Fibroblast of lung (primary cell): ENCODE data around the gene OBSL1. TPM values are rescaled to one million over a fixed set of nuclear protein-coding genes. Genes with fewer than 3 reads are reported as not detected.

ENCODE experiments used
- DNase-seq, 2 donors: peaks; one replicate each; pipeline versions ENCODE4 v3.0.0 to v3.0.0-alpha.2; 2010; ENCODE audit warnings: low read depth in 2 of 2
- H2AFZ ChIP-seq: 2 replicates; pipeline ENCODE4 v1.5.1; 2012; ENCODE audit warnings: low read length, control low read depth, inconsistent platforms
- H3K27ac ChIP-seq: 2 replicates; pipeline ENCODE4 v1.5.1; 2011; ENCODE audit warnings: low read length, control low read depth; ENCODE audit not compliant: insufficient read depth
- H3K27me3 ChIP-seq: 2 replicates; pipeline ENCODE4 v1.5.1; 2011; ENCODE audit warnings: mild to moderate bottlenecking, low read length; ENCODE audit not compliant: control insufficient read depth, insufficient read depth
- H3K36me3 ChIP-seq: 2 replicates; pipeline ENCODE4 v1.5.1; 2011; ENCODE audit warnings: low read length; ENCODE audit not compliant: control insufficient read depth, insufficient read depth
- H3K4me1 ChIP-seq: 2 replicates; pipeline ENCODE4 v1.5.1; 2011; ENCODE audit warnings: low read length; ENCODE audit not compliant: control insufficient read depth, insufficient read depth; ENCODE audit errors: extremely low read depth
- H3K4me2 ChIP-seq: 2 replicates; pipeline ENCODE4 v1.5.1; 2011; ENCODE audit warnings: low read length, control low read depth; ENCODE audit not compliant: insufficient read depth; ENCODE audit errors: extremely low read depth
- H3K4me3 ChIP-seq, 4 experiments: fragments of 200-600 bp in 1 of 4; sonication (generic) in 1 of 4; replicated peaks in 1 of 4; 2 replicates each; pipeline ENCODE4 v1.5.1; 2011 to 2016; ENCODE audit warnings: low read length in 4 of 4, low read depth in 3 of 4, mild to moderate bottlenecking in 3 of 4, control low read depth in 2 of 4, inconsistent platforms in 1 of 4, mixed read lengths in 1 of 4; ENCODE audit not compliant: insufficient read depth in 1 of 4; ENCODE audit errors: control extremely low read depth in 1 of 4
- H3K79me2 ChIP-seq: 2 replicates; pipeline ENCODE4 v1.5.1; 2012; ENCODE audit warnings: mild to moderate bottlenecking, low read length, inconsistent platforms; ENCODE audit not compliant: control insufficient read depth, insufficient read depth
- H3K9ac ChIP-seq: 2 replicates; pipeline ENCODE4 v1.5.1; 2011; ENCODE audit warnings: mild to moderate bottlenecking, low read length, control low read depth; ENCODE audit not compliant: insufficient read depth
- H3K9me3 ChIP-seq: 2 replicates; pipeline ENCODE4 v1.5.1; 2012; ENCODE audit warnings: low read depth, low read length; ENCODE audit not compliant: control insufficient read depth, insufficient read depth
- H4K20me1 ChIP-seq: 2 replicates; pipeline ENCODE4 v1.5.1; 2011; ENCODE audit warnings: low read length; ENCODE audit not compliant: control insufficient read depth, insufficient read depth; ENCODE audit errors: extremely low read depth
- EZH2 ChIP-seq: IDR thresholded peaks from 2 replicates; pipeline ENCODE4 v1.5.1; 2012; ENCODE audit warnings: low read length, control low read depth, mild to moderate bottlenecking; ENCODE audit errors: missing control alignments
- polyA plus RNA-seq, 2 donors: library from polyadenylated mRNA; depleted of rRNA in 1 of 2; stranded (reverse) in 1 of 2; unstranded in 1 of 2; fragments of >200 nt; gene quantifications; 2 replicates each; pipeline ENCODE4 v1.2.1, GENCODE V29; 2011 to 2012; ENCODE audit warnings: missing spikeins in 1 of 2
- total RNA-seq: library from RNA; depleted of rRNA; stranded (reverse); fragments of >200 nt; gene quantifications from 2 replicates; pipeline ENCODE4 v1.2.1, GENCODE V29; 2014
- TF ChIP-seq, protein P1 (sequence below), 2 donors: IDR thresholded peaks in 1 of 2; conservative IDR thresholded peaks in 1 of 2; 1 replicate in 1 of 2; 2 replicates in 1 of 2; pipeline ENCODE4 v1.5.1; 2011 to 2012; ENCODE audit warnings: low read length in 2 of 2, control low read depth in 1 of 2, inconsistent platforms in 1 of 2, low read depth in 1 of 2, mild to moderate bottlenecking in 1 of 2

Gene OBSL1
- total and polyA plus RNA-seq, 2 donors (not counting 1 experiment from before 2014, with no cell fraction given) = 24.7 to 28.7 TPM

DNA sequence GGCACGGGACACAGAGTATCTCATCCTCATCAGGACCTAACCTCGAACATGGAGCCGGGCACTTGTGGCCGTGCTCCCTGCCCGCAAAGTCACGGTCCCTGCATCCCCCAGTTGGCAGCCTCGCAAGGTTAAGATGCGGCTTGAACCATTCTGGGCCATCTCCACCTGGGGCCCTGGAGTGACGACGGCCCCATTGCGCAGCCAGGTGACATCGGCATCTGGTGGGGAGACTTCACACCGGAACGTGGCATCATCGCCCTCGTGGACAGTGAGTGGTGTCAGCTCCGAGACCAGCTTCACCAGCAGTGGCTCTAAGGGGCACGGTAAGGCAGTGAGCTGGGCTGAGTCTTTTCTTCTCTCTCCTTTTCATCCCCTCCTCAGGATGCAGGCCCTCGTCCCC lies 14.9 kb downstream of the OBSL1 start:
- Histone ChIP-seq H3K27ac (no peak overlapping the region), H3K4me2 (no peak overlapping the region), H3K79me2 (no peaks in the 10 kb centered on the region), H3K36me3 (no peaks in the 10 kb centered on the region), H3K9me3 (no peaks in the 10 kb centered on the region), H3K4me1 (peaks cover 3% of the 10 kb centered on the region), H3K4me3 (no peak overlapping the region), H3K27me3 (peaks cover 5% of the 10 kb centered on the region), H2AFZ (no peak overlapping the region), H3K9ac (no peak overlapping the region), H4K20me1 (no peaks in the 10 kb centered on the region)
- TF ChIP-seq, protein P1, sequence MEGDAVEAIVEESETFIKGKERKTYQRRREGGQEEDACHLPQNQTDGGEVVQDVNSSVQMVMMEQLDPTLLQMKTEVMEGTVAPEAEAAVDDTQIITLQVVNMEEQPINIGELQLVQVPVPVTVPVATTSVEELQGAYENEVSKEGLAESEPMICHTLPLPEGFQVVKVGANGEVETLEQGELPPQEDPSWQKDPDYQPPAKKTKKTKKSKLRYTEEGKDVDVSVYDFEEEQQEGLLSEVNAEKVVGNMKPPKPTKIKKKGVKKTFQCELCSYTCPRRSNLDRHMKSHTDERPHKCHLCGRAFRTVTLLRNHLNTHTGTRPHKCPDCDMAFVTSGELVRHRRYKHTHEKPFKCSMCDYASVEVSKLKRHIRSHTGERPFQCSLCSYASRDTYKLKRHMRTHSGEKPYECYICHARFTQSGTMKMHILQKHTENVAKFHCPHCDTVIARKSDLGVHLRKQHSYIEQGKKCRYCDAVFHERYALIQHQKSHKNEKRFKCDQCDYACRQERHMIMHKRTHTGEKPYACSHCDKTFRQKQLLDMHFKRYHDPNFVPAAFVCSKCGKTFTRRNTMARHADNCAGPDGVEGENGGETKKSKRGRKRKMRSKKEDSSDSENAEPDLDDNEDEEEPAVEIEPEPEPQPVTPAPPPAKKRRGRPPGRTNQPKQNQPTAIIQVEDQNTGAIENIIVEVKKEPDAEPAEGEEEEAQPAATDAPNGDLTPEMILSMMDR (conservative IDR thresholded peaks at IDR 0.05 in 1 of 2, IDR thresholded peaks at IDR 0.05 in 1 of 2; ENCODE audit: low read depth in 1 of 2, low read length in 2 of 2) = no peak
- no peak for TF ChIP-seq EZH2
- no peak for DNase-seq

DNA sequence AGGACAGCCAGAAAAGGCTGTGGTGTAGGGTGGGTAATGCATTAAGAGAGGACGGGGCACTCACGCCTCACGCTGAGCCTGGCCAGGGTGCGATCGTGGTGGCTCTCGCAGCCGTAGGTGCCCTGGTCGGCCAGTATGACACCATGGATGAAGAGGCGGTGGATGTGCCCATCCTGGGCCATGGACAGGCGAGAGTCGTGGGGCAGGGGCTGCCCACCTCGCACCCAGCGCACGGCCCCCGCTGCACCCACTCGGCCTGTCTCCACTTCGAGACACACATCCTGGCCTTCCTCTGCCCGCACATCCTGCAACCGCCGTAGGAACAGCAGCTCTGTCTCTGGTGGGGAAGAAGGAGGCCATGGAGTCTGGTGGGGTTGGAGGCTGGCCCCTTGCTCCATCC lies 15.4 kb downstream of the OBSL1 start:
- no peaks in the 10 kb centered on the region for H4K20me1 ChIP-seq
- TF ChIP-seq, protein P1 (conservative IDR thresholded peaks at IDR 0.05 in 1 of 2, IDR thresholded peaks at IDR 0.05 in 1 of 2; ENCODE audit: low read depth in 1 of 2, low read length in 2 of 2) = no peak
- TF ChIP-seq EZH2 = no peak
- no peak overlapping the region for H3K9ac ChIP-seq
- H3K79me2 ChIP-seq = no peaks in the 10 kb centered on the region
- H3K4me1 ChIP-seq = peaks cover 3% of the 10 kb centered on the region
- H3K27ac ChIP-seq = no peak overlapping the region
- H3K4me3 ChIP-seq = no peak overlapping the region
- no peaks in the 10 kb centered on the region for H3K36me3 ChIP-seq
- H3K27me3 ChIP-seq = peaks cover 6% of the 10 kb centered on the region
- no peak for DNase-seq
- no peaks in the 10 kb centered on the region for H3K9me3 ChIP-seq
- H3K4me2 ChIP-seq = no peak overlapping the region
- no peak overlapping the region for H2AFZ ChIP-seq

DNA sequence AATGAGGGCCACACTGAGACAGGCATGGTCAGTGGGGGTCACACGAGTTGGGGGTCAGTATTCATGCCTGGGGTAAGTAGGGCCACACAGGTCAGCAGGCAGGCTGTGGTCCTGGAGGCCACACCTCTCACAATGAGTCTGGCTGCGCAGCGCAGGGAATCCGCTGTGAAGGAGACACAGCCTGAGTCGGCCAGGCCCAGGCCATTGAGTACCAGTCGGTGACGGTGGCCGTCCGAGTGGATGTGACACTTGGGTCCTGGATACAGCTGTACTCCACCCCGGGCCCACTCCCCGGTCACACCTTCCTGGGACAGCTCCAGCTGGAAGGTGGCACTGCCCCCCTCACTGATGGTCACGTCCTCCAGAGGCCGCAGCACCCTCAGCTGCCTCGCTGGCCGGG lies 17.0 kb downstream of the OBSL1 start:
- Histone ChIP-seq H3K79me2 (no peaks in the 10 kb centered on the region), H3K27me3 (peaks cover 6% of the 10 kb centered on the region), H4K20me1 (no peaks in the 10 kb centered on the region), H3K36me3 (no peaks in the 10 kb centered on the region), H2AFZ (no peak overlapping the region), H3K4me3 (no peak overlapping the region), H3K9ac (no peak overlapping the region), H3K27ac (no peak overlapping the region), H3K9me3 (no peaks in the 10 kb centered on the region), H3K4me2 (no peak overlapping the region), H3K4me1 (peaks cover 3% of the 10 kb centered on the region)
- TF ChIP-seq, protein P1 (conservative IDR thresholded peaks at IDR 0.05 in 1 of 2, IDR thresholded peaks at IDR 0.05 in 1 of 2; ENCODE audit: low read depth in 1 of 2, low read length in 2 of 2) = no peak
- TF ChIP-seq EZH2 = no peak
- DNase-seq = no peak
